Measurements from ENCODE around the gene EPS8L3.

GRCh38 chr1:109767637-109768334 lies 4.1 kb upstream of the EPS8L3 start:
- TF ChIP-seq CTCF (IDR thresholded peaks at IDR 0.05) = no peak
- no peak for TF ChIP-seq SIN3A (IDR thresholded peaks at IDR 0.05; ENCODE audit: borderline replicate concordance, insufficient read depth, low read depth, low read length)
- no peak for TF ChIP-seq POLR2AphosphoS5 (IDR thresholded peaks at IDR 0.05; ENCODE audit: low read depth, low read length)
- TF ChIP-seq REST (IDR thresholded peaks at IDR 0.05; ENCODE audit: insufficient read depth in 1 of 2, low read depth in 2 of 2, low read length in 1 of 2) = no peak
- no peak for TF ChIP-seq TCF7L2 (IDR thresholded peaks at IDR 0.05; ENCODE audit: low read depth, low read length)
